Neuron (in vitro differentiated cells): ENCODE data around the gene NELL2.
"Not testable (repeated sequence)": the region's sequence is repeated elsewhere in the genome, so short reads cannot be mapped to it uniquely, and the experiment has no call there.

ENCODE experiments used
- H2AFZ ChIP-seq: one replicate; pipeline ENCODE4 v1.6.1; 2013; ENCODE audit warnings: low read depth, mild to moderate bottlenecking, inconsistent platforms, low read length, moderate library complexity
- H3K27me3 ChIP-seq: one replicate; pipeline ENCODE4 v1.6.1; 2013; ENCODE audit warnings: low read length; ENCODE audit not compliant: insufficient read depth
- H3K36me3 ChIP-seq: one replicate; pipeline ENCODE4 v1.6.1; 2013; ENCODE audit warnings: low read length; ENCODE audit not compliant: insufficient read depth
- H3K4me1 ChIP-seq: one replicate; pipeline ENCODE4 v1.6.1; 2013; ENCODE audit warnings: low read length; ENCODE audit not compliant: insufficient read depth
- H3K4me3 ChIP-seq: 2 replicates; pipeline ENCODE4 v1.5.1; 2013; ENCODE audit warnings: mild to moderate bottlenecking, low read length, moderate library complexity
- H3K9me3 ChIP-seq: one replicate; pipeline ENCODE4 v1.6.1; 2013; ENCODE audit warnings: low read length

The NELL2 gene

GRCh38 chr12:44875954-44876543 lies at the start of gene NELL2:
TSS of gene NELL2 (minus strand) at chr12:44876315. CDS start at chr12:44875869, 446 bp downstream.
- Histone ChIP-seq H3K4me3 (peak within 1 kb of the TSS; percentile 98), H3K27me3 (no peaks in the 10 kb centered on the region), H3K9me3 (no peaks in the 10 kb centered on the region), H2AFZ (peak within 1 kb of the TSS; percentile 24), H3K4me1 (peaks cover 12% of the 10 kb centered on the region), H3K36me3 (no peaks in the 10 kb centered on the region)

- Histone ChIP-seq H2AFZ (no peak overlapping the region), H3K36me3 (no peaks in the 10 kb centered on the region), H3K27me3 (no peaks in the 10 kb centered on the region), H3K9me3 (no peaks in the 10 kb centered on the region), H3K4me3 (no peak overlapping the region), H3K4me1 (peaks cover 6% of the 10 kb centered on the region)
These were observed 45.6 kb upstream of the NELL2 start for GRCh38 chr12:44921736-44922135.

- Histone ChIP-seq H2AFZ (no peak overlapping the region), H3K36me3 (no peaks in the 10 kb centered on the region), H3K4me1 (peaks cover 6% of the 10 kb centered on the region), H3K4me3 (no peak overlapping the region), H3K27me3 (no peaks in the 10 kb centered on the region), H3K9me3 (no peaks in the 10 kb centered on the region)
These were observed 41.0 kb upstream of the NELL2 start for GRCh38 chr12:44917141-44917540.

GRCh38 chr12:44915958-44916357 lies 39.8 kb upstream of the NELL2 start:
- Histone ChIP-seq H3K4me1 (no peaks in the 10 kb centered on the region), H3K4me3 (no peak overlapping the region), H2AFZ (no peak overlapping the region), H3K36me3 (no peaks in the 10 kb centered on the region), H3K9me3 (no peaks in the 10 kb centered on the region), H3K27me3 (no peaks in the 10 kb centered on the region)

GRCh38 chr12:44904321-44904720 lies 28.2 kb upstream of the NELL2 start:
- H3K4me1 ChIP-seq: no peaks in the 10 kb centered on the region
- no peak overlapping the region for H3K4me3 ChIP-seq
- H2AFZ ChIP-seq: no peak overlapping the region
- no peaks in the 10 kb centered on the region for H3K9me3 ChIP-seq
- no peaks in the 10 kb centered on the region for H3K27me3 ChIP-seq
- H3K36me3 ChIP-seq: no peaks in the 10 kb centered on the region

GRCh38 chr12:44898108-44898507 lies 22.0 kb upstream of the NELL2 start:
- not testable (repeated sequence) for H3K9me3 ChIP-seq, H3K27me3 ChIP-seq, H3K4me1 ChIP-seq, H3K36me3 ChIP-seq, H3K4me3 ChIP-seq, H2AFZ ChIP-seq

DNA sequence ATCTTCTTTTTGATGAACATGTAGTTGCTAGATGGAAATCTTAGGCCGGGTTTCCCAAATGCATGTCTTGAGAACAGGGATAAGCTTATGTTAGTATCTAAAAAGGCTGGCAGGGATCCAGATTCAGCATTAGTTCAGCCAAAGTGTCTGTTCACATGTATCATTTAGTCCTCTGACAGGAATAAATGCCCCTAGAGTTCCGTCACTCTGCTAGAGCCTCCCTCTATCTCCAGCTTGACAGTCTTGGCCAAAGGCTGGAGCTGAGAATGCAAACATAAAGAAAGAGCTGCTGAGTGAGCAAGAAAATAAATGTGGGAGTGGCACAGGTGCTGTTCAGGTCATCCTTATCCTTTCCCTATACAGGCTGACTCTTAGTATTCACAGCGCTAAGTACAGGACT lies 13.8 kb upstream of the NELL2 start:
- no peak overlapping the region for H2AFZ ChIP-seq
- H3K9me3 ChIP-seq: no peaks in the 10 kb centered on the region
- no peak overlapping the region for H3K4me3 ChIP-seq
- H3K27me3 ChIP-seq: no peaks in the 10 kb centered on the region
- H3K36me3 ChIP-seq: no peaks in the 10 kb centered on the region
- no peaks in the 10 kb centered on the region for H3K4me1 ChIP-seq

- no peaks in the 10 kb centered on the region for H3K27me3 ChIP-seq
- no peaks in the 10 kb centered on the region for H3K4me1 ChIP-seq
- H2AFZ ChIP-seq: no peak overlapping the region
- no peak overlapping the region for H3K4me3 ChIP-seq
- H3K36me3 ChIP-seq: no peaks in the 10 kb centered on the region
- no peaks in the 10 kb centered on the region for H3K9me3 ChIP-seq
These were observed 13.0 kb upstream of the NELL2 start for GRCh38 chr12:44889162-44889561.

GRCh38 chr12:44885902-44886301 lies 9.8 kb upstream of the NELL2 start:
- H3K4me3 ChIP-seq: no peak overlapping the region
- H2AFZ ChIP-seq: no peak overlapping the region
- peaks cover 3% of the 10 kb centered on the region for H3K9me3 ChIP-seq
- H3K27me3 ChIP-seq: no peaks in the 10 kb centered on the region
- H3K36me3 ChIP-seq: no peaks in the 10 kb centered on the region
- H3K4me1 ChIP-seq: no peaks in the 10 kb centered on the region

DNA sequence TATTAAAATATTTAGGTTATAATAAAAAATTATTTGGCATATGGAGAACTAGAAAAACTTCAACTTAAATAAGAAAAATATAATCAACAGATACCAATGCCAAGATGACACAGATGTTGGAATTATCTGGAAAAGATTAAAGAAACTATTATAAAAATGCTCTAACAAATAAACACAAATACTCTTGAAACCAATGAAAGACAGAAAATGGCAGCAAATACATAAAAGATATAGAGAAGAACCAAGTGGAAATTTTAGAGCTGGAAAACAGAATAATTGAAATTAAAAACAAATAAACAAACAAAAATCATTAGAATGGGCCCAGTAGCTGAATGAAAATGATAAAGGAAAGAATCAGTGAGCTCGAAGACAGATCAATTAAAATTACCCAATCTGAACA lies 5.1 kb upstream of the NELL2 start:
- no peak overlapping the region for H2AFZ ChIP-seq
- peaks cover 3% of the 10 kb centered on the region for H3K4me1 ChIP-seq
- H3K9me3 ChIP-seq: peaks cover 3% of the 10 kb centered on the region
- no peaks in the 10 kb centered on the region for H3K36me3 ChIP-seq
- no peak overlapping the region for H3K4me3 ChIP-seq
- no peaks in the 10 kb centered on the region for H3K27me3 ChIP-seq

DNA sequence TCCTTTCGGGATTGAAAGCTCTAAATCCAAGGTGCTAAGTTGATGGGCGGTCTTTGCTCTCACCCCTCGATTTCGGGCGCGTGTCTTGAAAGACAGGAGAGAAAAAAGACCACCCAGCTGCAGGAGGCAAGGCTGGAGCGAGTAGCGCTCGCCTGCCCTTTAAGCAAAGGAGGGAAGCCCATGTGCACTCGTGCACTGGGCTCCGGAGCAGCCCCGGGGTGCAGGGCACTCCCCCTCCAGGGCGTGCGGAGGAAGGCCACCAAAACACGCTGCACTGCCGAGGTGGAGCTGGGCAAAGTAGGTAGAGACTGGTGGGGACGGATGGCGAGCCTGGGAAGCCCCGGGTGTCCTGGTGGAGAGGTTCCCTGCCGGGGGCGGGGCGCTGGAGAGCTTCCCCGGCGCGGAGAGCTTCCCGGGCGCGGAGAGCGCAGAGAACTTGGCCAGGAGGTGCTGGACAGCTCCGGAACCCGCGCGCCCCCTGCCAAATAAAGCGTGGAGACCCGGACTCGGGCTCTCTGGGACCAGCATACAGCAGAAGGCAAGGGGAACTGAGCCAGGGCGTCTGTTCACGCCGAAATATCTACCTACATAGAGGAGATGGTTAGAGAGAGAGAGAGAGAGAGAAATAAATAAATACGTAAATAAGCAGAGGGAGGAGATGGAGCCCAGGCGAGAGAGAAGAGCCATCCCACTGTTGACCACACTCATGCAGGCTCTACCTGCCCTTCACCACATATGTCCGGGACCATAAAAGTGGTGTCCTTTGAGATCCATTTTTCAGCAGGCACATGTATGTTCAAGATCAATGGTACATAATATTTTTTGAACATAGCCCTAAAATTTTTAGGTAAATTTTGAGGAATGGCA lies 662 bp upstream of the NELL2 start:
- Histone ChIP-seq H2AFZ (peak overlapping the region; percentile 24), H3K9me3 (peaks cover 3% of the 10 kb centered on the region), H3K4me3 (peak overlapping the region; percentile 98), H3K27me3 (no peaks in the 10 kb centered on the region), H3K4me1 (peaks cover 12% of the 10 kb centered on the region), H3K36me3 (no peaks in the 10 kb centered on the region)

DNA sequence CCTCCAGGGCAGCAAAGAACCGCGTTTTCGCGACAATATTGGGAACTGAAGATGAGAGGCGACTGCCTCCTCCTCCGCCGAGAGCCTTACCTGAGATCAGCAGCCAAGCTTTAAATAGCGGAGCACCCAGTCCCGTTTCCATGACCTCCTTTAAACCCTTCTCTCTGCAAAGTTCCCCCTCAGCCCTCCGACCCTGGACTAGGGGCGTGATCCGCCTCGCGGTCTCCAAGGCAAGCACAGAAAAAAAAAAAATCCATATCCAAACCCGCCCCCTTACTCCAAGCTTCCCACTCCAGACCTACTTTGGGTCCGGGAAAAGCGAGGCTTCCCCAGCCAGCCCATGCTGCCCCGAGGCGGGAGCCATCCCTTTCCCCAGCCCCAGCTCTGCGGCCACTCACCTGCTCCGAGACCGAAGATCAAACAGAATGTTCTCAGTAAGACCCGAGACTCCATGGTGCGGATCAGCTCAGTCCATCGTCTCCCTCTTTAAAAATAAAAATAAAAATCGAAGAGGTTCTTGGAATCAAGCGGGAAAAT lies 630 bp downstream of the NELL2 start:
- no peaks in the 10 kb centered on the region for H3K27me3 ChIP-seq
- H3K4me3 ChIP-seq: peak overlapping the region; percentile 98

DNA sequence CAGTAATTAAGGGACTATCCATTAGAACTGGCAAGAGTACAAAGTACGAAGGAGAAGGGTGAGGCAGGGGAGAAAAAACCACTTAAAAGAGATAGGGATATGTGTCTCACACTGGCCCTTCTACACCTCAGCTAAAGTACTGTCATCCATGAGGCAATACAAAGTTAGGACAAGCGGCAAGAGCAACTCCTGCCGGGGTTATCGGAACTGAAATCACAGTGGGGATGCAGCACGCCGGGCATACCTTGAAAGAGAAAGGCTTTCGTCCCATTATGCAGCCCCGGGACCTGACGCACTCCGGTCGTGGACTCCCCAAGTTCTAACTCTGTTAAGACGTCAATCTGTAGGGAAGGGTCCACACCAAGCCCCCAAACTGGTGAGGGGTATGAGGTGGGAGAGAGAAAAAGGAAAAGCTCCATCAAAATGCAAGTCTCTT lies 1.1 kb downstream of the NELL2 start:
- H3K4me1 ChIP-seq: peaks cover 12% of the 10 kb centered on the region
- H3K4me3 ChIP-seq: peak overlapping the region; percentile 98
- H3K36me3 ChIP-seq: peaks cover 5% of the 10 kb centered on the region
- no peaks in the 10 kb centered on the region for H3K27me3 ChIP-seq
- H3K9me3 ChIP-seq: peaks cover 7% of the 10 kb centered on the region
- peak overlapping the region; percentile 24 for H2AFZ ChIP-seq

More for the DNA sequence above, 630 bp downstream of the NELL2 start:
- Histone ChIP-seq H2AFZ (peak overlapping the region; percentile 24), H3K36me3 (peaks cover 2% of the 10 kb centered on the region), H3K9me3 (peaks cover 3% of the 10 kb centered on the region), H3K4me1 (peaks cover 12% of the 10 kb centered on the region)
